Endothelial cell of umbilical vein (primary cell): ENCODE results near the gene KIF25.

Source experiments
- CTCF ChIP-seq, 2 donors: IDR thresholded peaks; 1 replicate in 1 of 2; 2 replicates in 1 of 2; pipeline ENCODE4 v1.5.1; 2011; ENCODE audit warnings: low read length in 2 of 2, mild to moderate bottlenecking in 2 of 2, moderate library complexity in 2 of 2, control low read depth in 1 of 2, inconsistent platforms in 1 of 2, low read depth in 1 of 2; ENCODE audit not compliant: insufficient read depth in 1 of 2; ENCODE audit errors: extremely low read depth in 1 of 2
- EZH2 ChIP-seq: IDR thresholded peaks from 2 replicates; pipeline ENCODE4 v1.6.1; 2012; ENCODE audit warnings: borderline replicate concordance, low read depth, mild to moderate bottlenecking, moderate library complexity, low read length, inconsistent platforms; ENCODE audit not compliant: severe bottlenecking
- MAX ChIP-seq: IDR thresholded peaks from 2 replicates; pipeline ENCODE4 v1.6.1; 2011; ENCODE audit not compliant: insufficient read depth, insufficient read length
- POLR2A ChIP-seq: IDR thresholded peaks from 2 replicates; pipeline ENCODE4 v1.6.1; 2012; ENCODE audit warnings: low read depth, mild to moderate bottlenecking, control low read depth, low read length

DNA sequence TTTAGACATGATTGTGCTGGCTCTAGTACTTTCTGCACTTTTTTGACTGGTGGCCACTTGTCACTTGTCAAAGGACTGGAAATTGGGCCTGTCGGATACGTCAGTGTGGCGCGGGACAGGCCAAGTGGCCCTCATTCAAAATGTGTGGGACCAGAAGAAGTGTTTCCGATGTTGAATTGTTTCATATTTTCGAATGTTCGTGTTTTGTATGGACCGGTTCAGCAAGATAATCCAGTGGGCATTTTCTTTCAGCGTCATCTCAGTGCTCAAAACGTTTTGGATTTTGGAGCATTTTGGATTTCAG lies 3.5 kb downstream of the KIF25 start:
- no peak for TF ChIP-seq CTCF (IDR thresholded peaks at IDR 0.05; ENCODE audit: extremely low read depth in 1 of 2, insufficient read depth in 1 of 2, low read depth in 1 of 2, low read length in 2 of 2)
- no peak for TF ChIP-seq POLR2A
- TF ChIP-seq MAX, result no peak
- TF ChIP-seq EZH2, result no peak
